CD8-positive, alpha-beta memory T cell (primary cell): ENCODE measurements around the gene DCDC2C. TPM values are rescaled to one million over a fixed set of nuclear protein-coding genes. Genes with fewer than 3 reads are reported as not detected.

Experiments used
- CTCF ChIA-PET: fragments of 350-600 bp; sonication (Branson Sonifier 250); formaldehyde crosslinking; loops from one replicate; lab custom pipeline; 2021; ENCODE audit warnings: antibody characterized with exemption; lab: Charles Lee
- POLR2A ChIA-PET: fragments of 350-600 bp; sonication (Branson Sonifier 250); formaldehyde crosslinking; loops from one replicate; lab custom pipeline; 2021; ENCODE audit warnings: antibody characterized with exemption; lab: Charles Lee
- DNase-seq, 5 donors: peaks; one replicate each; pipeline versions ENCODE4 v3.0.0 to v3.0.0-alpha.2; 2020 to 2022; ENCODE audit warnings: mixed read lengths in 1 of 5
- H3K27ac ChIP-seq: one replicate; pipeline ENCODE4 v1.7.0; 2013; ENCODE audit warnings: low read depth, mild to moderate bottlenecking, low read length, moderate library complexity
- H3K27me3 ChIP-seq: 2 replicates; pipeline ENCODE4 v1.7.0; 2013; ENCODE audit warnings: low read length, mild to moderate bottlenecking; ENCODE audit not compliant: insufficient read depth, poor library complexity, severe bottlenecking
- H3K36me3 ChIP-seq: 2 replicates; pipeline ENCODE4 v1.7.0; 2013; ENCODE audit warnings: mild to moderate bottlenecking, low read length, moderate library complexity; ENCODE audit not compliant: insufficient read depth
- H3K4me1 ChIP-seq: 2 replicates; pipeline ENCODE4 v1.7.0; 2013; ENCODE audit warnings: mild to moderate bottlenecking, low read length, moderate library complexity; ENCODE audit not compliant: insufficient read depth
- H3K4me3 ChIP-seq: 2 replicates; pipeline ENCODE4 v1.7.0; 2013; ENCODE audit warnings: mild to moderate bottlenecking, low read length
- H3K9me3 ChIP-seq: 2 replicates; pipeline ENCODE4 v1.7.0; 2013; ENCODE audit warnings: mild to moderate bottlenecking, low read length
- H3K27ac Mint-ChIP-seq, 8 donors: one replicate each; pipeline ENCODE4 v1.8.0; 2020 to 2021; ENCODE audit warnings: mixed read lengths in 8 of 8, mild to moderate bottlenecking in 6 of 8, inconsistent platforms in 3 of 8, moderate library complexity in 3 of 8
- H3K27me3 Mint-ChIP-seq, 2 donors: one replicate each; pipeline ENCODE4 v1.8.0; 2020 to 2021; ENCODE audit warnings: mixed read lengths in 2 of 2, mild to moderate bottlenecking in 1 of 2, moderate library complexity in 1 of 2
- H3K36me3 Mint-ChIP-seq, 3 donors: one replicate each; pipeline ENCODE4 v1.8.0; 2020 to 2021; ENCODE audit warnings: mixed read lengths in 3 of 3, inconsistent platforms in 1 of 3, mild to moderate bottlenecking in 1 of 3
- H3K4me1 Mint-ChIP-seq, 3 donors: one replicate each; pipeline ENCODE4 v1.8.0; 2020 to 2021; ENCODE audit warnings: mixed read lengths in 3 of 3, inconsistent platforms in 1 of 3, mild to moderate bottlenecking in 1 of 3
- H3K4me3 Mint-ChIP-seq, 7 donors: one replicate each; pipeline ENCODE4 v1.8.0; 2020 to 2021; ENCODE audit warnings: mixed read lengths in 7 of 7, mild to moderate bottlenecking in 6 of 7, moderate library complexity in 4 of 7, inconsistent platforms in 2 of 7
- H3K9me3 Mint-ChIP-seq, 5 donors: one replicate each; pipeline ENCODE4 v1.8.0; 2020 to 2022; ENCODE audit warnings: mixed read lengths in 5 of 5, mild to moderate bottlenecking in 3 of 5, moderate library complexity in 2 of 5, inconsistent platforms in 1 of 5
- polyA plus RNA-seq: library from polyadenylated mRNA; unstranded; fragments of 300-500 nt; fragmentation: Illumina TruSeq; gene quantifications from one replicate; pipeline ENCODE4 v1.2.3, GENCODE V29; 2021
- total RNA-seq, 2 experiments: library from RNA; stranded (reverse); gene quantifications; one replicate each; pipeline ENCODE4 v1.2.3, GENCODE V29; 2021

DCDC2C gene
- total and polyA plus RNA-seq, 3 experiments from 2014 or later: not detected

- H3K4me1 Mint-ChIP-seq: peaks cover 0 to 4% (median 2%) of the 10 kb centered on the region in 3 donors
- DNase-seq: no peak
- H3K27me3 ChIP-seq: no peaks in the 10 kb centered on the region
- CTCF ChIA-PET: no interaction called here
- no peak overlapping the region for H3K4me3 ChIP-seq
- H3K9me3 ChIP-seq: no peaks in the 10 kb centered on the region
- POLR2A ChIA-PET: no interaction called here
- no peak overlapping the region for H3K27ac ChIP-seq
- no peaks in the 10 kb centered on the region for H3K4me1 ChIP-seq
- H3K4me3 Mint-ChIP-seq: no peak overlapping the region
- H3K36me3 Mint-ChIP-seq: peaks cover 0 to 2% (median 0%) of the 10 kb centered on the region in 3 donors
- H3K9me3 Mint-ChIP-seq: peaks cover 0 to 7% (median 2%) of the 10 kb centered on the region in 5 donors
- no peaks in the 10 kb centered on the region for H3K36me3 ChIP-seq
- H3K27me3 Mint-ChIP-seq: peaks cover 11 to 38% of the 10 kb centered on the region in 2 donors
- no peak overlapping the region for H3K27ac Mint-ChIP-seq
Measured at GRCh38 chr2:3708576-3708975, 5.2 kb downstream of the DCDC2C start.

- H3K27me3 ChIP-seq: no peaks in the 10 kb centered on the region
- no peak overlapping the region for H3K27ac Mint-ChIP-seq
- ChIA-PET CTCF (no interaction called here), POLR2A (no interaction called here)
- no peaks in the 10 kb centered on the region for H3K36me3 ChIP-seq
- H3K9me3 ChIP-seq: no peaks in the 10 kb centered on the region
- no peaks in the 10 kb centered on the region for H3K4me1 ChIP-seq
- no peak overlapping the region for H3K4me3 Mint-ChIP-seq
- peaks cover 0 to 4% (median 2%) of the 10 kb centered on the region in 3 donors for H3K4me1 Mint-ChIP-seq
- no peak overlapping the region for H3K4me3 ChIP-seq
- DNase-seq: no peak
- H3K36me3 Mint-ChIP-seq: peaks cover 0 to 2% (median 0%) of the 10 kb centered on the region in 3 donors
- no peak overlapping the region for H3K27ac ChIP-seq
- H3K27me3 Mint-ChIP-seq: peaks cover 11 to 38% of the 10 kb centered on the region in 2 donors
- peaks cover 0 to 7% (median 2%) of the 10 kb centered on the region in 5 donors for H3K9me3 Mint-ChIP-seq
Measured at GRCh38 chr2:3709225-3709624, 5.8 kb downstream of the DCDC2C start.

GRCh38 chr2:3712424-3712823, 9.0 kb downstream of the DCDC2C start:
- Histone ChIP-seq H3K9me3 (no peaks in the 10 kb centered on the region), H3K27ac (no peak overlapping the region), H3K36me3 (no peaks in the 10 kb centered on the region), H3K27me3 (no peaks in the 10 kb centered on the region), H3K4me1 (no peaks in the 10 kb centered on the region), H3K4me3 (no peak overlapping the region)
- DNase-seq: no peak
- ChIA-PET POLR2A (no interaction called here), CTCF (no interaction called here)
- H3K4me3 Mint-ChIP-seq: no peak overlapping the region
- H3K9me3 Mint-ChIP-seq: peaks cover 0 to 7% (median 1%) of the 10 kb centered on the region in 5 donors
- no peaks in the 10 kb centered on the region for H3K36me3 Mint-ChIP-seq
- no peaks in the 10 kb centered on the region for H3K4me1 Mint-ChIP-seq
- H3K27me3 Mint-ChIP-seq: peaks cover 2 to 22% of the 10 kb centered on the region in 2 donors
- H3K27ac Mint-ChIP-seq: peak overlapping the region in 1 of 8 donors; percentile 22

- Histone ChIP-seq H3K36me3 (no peaks in the 10 kb centered on the region), H3K27me3 (no peaks in the 10 kb centered on the region), H3K4me1 (no peaks in the 10 kb centered on the region), H3K9me3 (no peaks in the 10 kb centered on the region), H3K27ac (no peak overlapping the region), H3K4me3 (no peak overlapping the region)
- ChIA-PET CTCF (no interaction called here), POLR2A (no interaction called here)
- Mint-ChIP-seq H3K27ac (no peak overlapping the region), H3K4me1 (no peaks in the 10 kb centered on the region), H3K36me3 (no peaks in the 10 kb centered on the region), H3K4me3 (no peak overlapping the region), H3K9me3 (peaks cover 0 to 7% (median 1%) of the 10 kb centered on the region in 5 donors), H3K27me3 (peaks cover 2 to 17% of the 10 kb centered on the region in 2 donors)
- DNase-seq: no peak
Measured at GRCh38 chr2:3712831-3713503, 9.6 kb downstream of the DCDC2C start.

- H3K27me3 ChIP-seq: no peaks in the 10 kb centered on the region
- H3K27me3 Mint-ChIP-seq: peaks cover 7 to 9% of the 10 kb centered on the region in 2 donors
- H3K36me3 ChIP-seq: no peaks in the 10 kb centered on the region
- no peak overlapping the region for H3K27ac Mint-ChIP-seq
- POLR2A ChIA-PET: no interaction called here
- H3K4me3 ChIP-seq: no peak overlapping the region
- H3K9me3 ChIP-seq: no peaks in the 10 kb centered on the region
- H3K36me3 Mint-ChIP-seq: no peaks in the 10 kb centered on the region
- no peak for DNase-seq
- no peaks in the 10 kb centered on the region for H3K4me1 ChIP-seq
- H3K27ac ChIP-seq: no peak overlapping the region
- CTCF ChIA-PET: interaction anchor here (1.4 kb wide), 1 partner anchor 9 kb away, joined by 3 read pairs; no protein-coding TSS in a partner anchor
- peaks cover 0 to 11% (median 7%) of the 10 kb centered on the region in 5 donors for H3K9me3 Mint-ChIP-seq
- no peak overlapping the region for H3K4me3 Mint-ChIP-seq
- H3K4me1 Mint-ChIP-seq: no peaks in the 10 kb centered on the region
Measured at GRCh38 chr2:3718679-3719078, 15.3 kb downstream of the DCDC2C start.

- H3K27me3 ChIP-seq: no peaks in the 10 kb centered on the region
- CTCF ChIA-PET: no interaction called here
- no peaks in the 10 kb centered on the region for H3K36me3 Mint-ChIP-seq
- peaks cover 23 to 38% of the 10 kb centered on the region in 2 donors for H3K27me3 Mint-ChIP-seq
- no peak for DNase-seq
- no peak overlapping the region for H3K4me3 Mint-ChIP-seq
- H3K4me1 ChIP-seq: no peaks in the 10 kb centered on the region
- no peaks in the 10 kb centered on the region for H3K36me3 ChIP-seq
- no peaks in the 10 kb centered on the region for H3K9me3 ChIP-seq
- no peak overlapping the region for H3K27ac Mint-ChIP-seq
- peaks cover 0 to 2% (median 0%) of the 10 kb centered on the region in 3 donors for H3K4me1 Mint-ChIP-seq
- no peak overlapping the region for H3K4me3 ChIP-seq
- H3K9me3 Mint-ChIP-seq: peaks cover 0 to 15% (median 7%) of the 10 kb centered on the region in 5 donors
- no peak overlapping the region for H3K27ac ChIP-seq
- POLR2A ChIA-PET: no interaction called here
Measured at GRCh38 chr2:3725002-3725401, 21.6 kb downstream of the DCDC2C start.

- Histone ChIP-seq H3K27me3 (no peaks in the 10 kb centered on the region), H3K4me3 (no peak overlapping the region), H3K36me3 (no peaks in the 10 kb centered on the region), H3K9me3 (no peaks in the 10 kb centered on the region), H3K4me1 (no peaks in the 10 kb centered on the region), H3K27ac (no peak overlapping the region)
- Mint-ChIP-seq H3K9me3 (peaks cover 0 to 15% (median 7%) of the 10 kb centered on the region in 5 donors), H3K4me1 (peaks cover 0 to 2% (median 0%) of the 10 kb centered on the region in 3 donors), H3K27ac (no peak overlapping the region), H3K27me3 (peaks cover 21 to 38% of the 10 kb centered on the region in 2 donors), H3K36me3 (no peaks in the 10 kb centered on the region), H3K4me3 (no peak overlapping the region)
- POLR2A ChIA-PET: no interaction called here
- CTCF ChIA-PET: no interaction called here
- no peak for DNase-seq
Measured at GRCh38 chr2:3725458-3726250, 22.3 kb downstream of the DCDC2C start.

GRCh38 chr2:3726511-3726910, 23.1 kb downstream of the DCDC2C start:
- H3K27ac Mint-ChIP-seq: no peak overlapping the region
- H3K27me3 Mint-ChIP-seq: peaks cover 21 to 38% of the 10 kb centered on the region in 2 donors
- ChIA-PET CTCF (interaction anchor here (1.2 kb wide), 1 partner anchor 8 kb away, joined by 3 read pairs; no protein-coding TSS in a partner anchor), POLR2A (no interaction called here)
- Histone ChIP-seq H3K36me3 (no peaks in the 10 kb centered on the region), H3K4me1 (no peaks in the 10 kb centered on the region), H3K27me3 (no peaks in the 10 kb centered on the region), H3K4me3 (no peak overlapping the region), H3K9me3 (no peaks in the 10 kb centered on the region), H3K27ac (no peak overlapping the region)
- no peaks in the 10 kb centered on the region for H3K36me3 Mint-ChIP-seq
- no peak overlapping the region for H3K4me3 Mint-ChIP-seq
- DNase-seq: no peak
- H3K9me3 Mint-ChIP-seq: peaks cover 0 to 12% (median 0%) of the 10 kb centered on the region in 5 donors
- peaks cover 0 to 2% (median 0%) of the 10 kb centered on the region in 3 donors for H3K4me1 Mint-ChIP-seq
